Vagina (tissue), 2 donors: ENCODE data around the gene COMMD7.

Source experiments
- CTCF ChIP-seq, 3 experiments: fragments of 450-650 bp in 2 of 3; fragments of 200-600 bp in 1 of 3; sonication (generic) in 1 of 3; IDR thresholded peaks; one replicate each; pipeline ENCODE4 v1.5.1; 2017 to 2019; ENCODE audit warnings: antibody characterized with exemption in 3 of 3, mild to moderate bottlenecking in 2 of 3, moderate library complexity in 2 of 3
- POLR2A ChIP-seq, 2 donors: fragments of 450-650 bp; IDR thresholded peaks; one replicate each; pipeline ENCODE4 v1.6.1; 2017; ENCODE audit warnings: antibody characterized with exemption in 2 of 2, mild to moderate bottlenecking in 2 of 2, moderate library complexity in 2 of 2
- POLR2AphosphoS5 ChIP-seq, 2 donors: sonication (generic); formaldehyde crosslinking; IDR thresholded peaks; one replicate each; pipeline ENCODE4 v1.9.0; 2017; ENCODE audit warnings: antibody characterized with exemption in 2 of 2, mild to moderate bottlenecking in 2 of 2, low read depth in 1 of 2; ENCODE audit not compliant: insufficient read depth in 1 of 2

DNA sequence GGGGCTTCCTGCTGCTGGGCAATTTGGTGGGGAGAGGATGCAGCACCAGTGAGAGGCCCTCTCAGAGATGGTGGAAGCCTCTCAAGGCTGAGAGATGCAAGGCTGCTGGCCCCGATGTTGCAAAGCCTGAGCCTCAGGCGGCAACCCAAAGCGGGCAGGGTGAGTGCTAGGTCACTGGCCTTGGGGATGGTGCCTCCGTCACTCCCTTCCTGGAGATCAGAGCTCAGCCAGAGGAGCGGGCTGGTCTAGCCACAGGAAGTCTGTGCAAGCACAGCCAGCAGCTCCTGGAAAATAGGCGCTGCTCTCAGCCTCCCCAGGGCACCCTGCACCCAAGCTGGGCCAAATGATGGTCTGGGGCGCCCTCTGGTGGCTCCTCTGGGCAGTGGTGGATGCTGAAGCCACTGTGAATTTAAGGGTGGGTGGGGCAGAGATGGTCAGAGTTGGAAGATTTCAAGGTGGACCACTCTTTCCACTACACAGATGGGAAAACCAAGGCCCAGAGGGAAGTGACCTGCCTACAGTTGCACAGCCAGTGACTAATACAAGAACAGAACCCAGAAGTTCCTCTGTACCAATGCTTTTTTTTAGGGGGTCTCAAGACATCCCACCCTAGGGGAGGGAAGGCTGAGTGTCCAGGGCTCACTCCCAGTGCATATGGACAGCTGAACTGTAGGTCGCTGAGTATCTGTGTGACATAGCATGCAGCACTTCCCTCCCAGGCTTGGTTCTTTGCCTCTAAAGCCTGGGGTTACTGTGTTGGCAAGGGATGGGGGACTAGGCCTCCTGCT is 90.3 kb downstream of the COMMD7 start:
- TF ChIP-seq POLR2A (IDR thresholded peaks at IDR 0.05) = no peak
- peak; percentile 94 to 97 (median 96) for TF ChIP-seq CTCF (IDR thresholded peaks at IDR 0.05)
- TF ChIP-seq POLR2AphosphoS5 (IDR thresholded peaks at IDR 0.05; ENCODE audit: insufficient read depth in 1 of 2, low read depth in 1 of 2) = peak; percentile 14 to 33
